NT2/D1 (cell line): ENCODE results near the gene REX1BD.

ENCODE experiments used
- SUZ12 ChIP-seq: IDR thresholded peaks from 2 replicates; pipeline ENCODE4 v1.6.1; 2011; ENCODE audit not compliant: insufficient read length, insufficient read depth; ENCODE audit errors: extremely low read depth
- YY1 ChIP-seq: IDR thresholded peaks from 2 replicates; pipeline ENCODE4 v1.6.1; 2011; ENCODE audit not compliant: insufficient read length, insufficient read depth
- ZNF274 ChIP-seq: IDR thresholded peaks from 2 replicates; pipeline ENCODE4 v1.6.1; 2011; ENCODE audit warnings: mild to moderate bottlenecking, low read depth, low read length

GRCh38 chr19:18541258-18541991 is 47.2 kb upstream of the REX1BD start:
- TF ChIP-seq ZNF274 (no peak), YY1 (no peak), SUZ12 (no peak)
